ENCODE measurements around the gene OAT. TPM values are rescaled to one million over a fixed set of nuclear protein-coding genes. Genes with fewer than 3 reads are reported as not detected.

Gene OAT
- total and polyA plus RNA-seq, 2 experiments from 2014 or later: 232 to 263 TPM

- Histone ChIP-seq H3K9me3 (ENCODE audit: low read depth) (no peaks in the 10 kb centered on the region), H3K27me3 (replicated peaks; ENCODE audit: insufficient read depth) (no peaks in the 10 kb centered on the region; the same call in none of the 2 replicates), H3F3A (ENCODE audit: insufficient read depth) (no peaks in the 10 kb centered on the region), H3K9ac (no peak overlapping the region), H3K4me3 (no peak overlapping the region), H3K9me2 (ENCODE audit: insufficient read depth) (no peaks in the 10 kb centered on the region), H3K27ac (no peak overlapping the region), H4K20me1 (ENCODE audit: insufficient read depth) (no peaks in the 10 kb centered on the region), H2AFZ (no peak overlapping the region), H3K4me2 (ENCODE audit: unreplicated experiment) (no peak overlapping the region), H3K36me3 (ENCODE audit: low read depth) (no peaks in the 10 kb centered on the region), H3K4me1 (ENCODE audit: insufficient read depth) (no peaks in the 10 kb centered on the region), H3K79me2 (ENCODE audit: insufficient read depth) (no peaks in the 10 kb centered on the region)
- no peak for DNase-seq
- in situ Hi-C loops (cut with MboI): loop anchor here (10.0 kb wide), 1 partner anchor 812 kb away; no protein-coding TSS in a partner anchor
- 73 to 81% methylated on average over 21 of the region's 21 CpGs for WGBS, 2 experiments (ENCODE audit: low coverage in 1 of 2, low lambda C conversion rate in 2 of 2, missing lambda C conversion rate in 2 of 2)
- TF ChIP-seq EZH2phosphoT487 (IDR thresholded peaks at IDR 0.05; ENCODE audit: insufficient read depth, low read depth) (no peak), EZH2 (IDR thresholded peaks at IDR 0.05; ENCODE audit: insufficient read depth, poor library complexity, severe bottlenecking) (no peak)
Measured at GRCh38 chr10:124386186-124387077, 32.3 kb downstream of the OAT start.

GRCh38 chr10:124385627-124386185, 33.0 kb downstream of the OAT start:
- H3K4me1 ChIP-seq (ENCODE audit: insufficient read depth): no peaks in the 10 kb centered on the region
- DNase-seq: no peak
- H3K27me3 ChIP-seq (replicated peaks; ENCODE audit: insufficient read depth): peaks cover 3% of the 10 kb centered on the region
- no peaks in the 10 kb centered on the region for H3K79me2 ChIP-seq (ENCODE audit: insufficient read depth)
- no peaks in the 10 kb centered on the region for H3K9me3 ChIP-seq (ENCODE audit: low read depth)
- no peak overlapping the region for H3K4me2 ChIP-seq (ENCODE audit: unreplicated experiment)
- H4K20me1 ChIP-seq (ENCODE audit: insufficient read depth): no peaks in the 10 kb centered on the region
- H3K36me3 ChIP-seq (ENCODE audit: low read depth): no peaks in the 10 kb centered on the region
- no peaks in the 10 kb centered on the region for H3K9me2 ChIP-seq (ENCODE audit: insufficient read depth)
- no peak overlapping the region for H3K4me3 ChIP-seq
- H3F3A ChIP-seq (ENCODE audit: insufficient read depth): no peaks in the 10 kb centered on the region
- TF ChIP-seq EZH2 (IDR thresholded peaks at IDR 0.05; ENCODE audit: insufficient read depth, poor library complexity, severe bottlenecking) (no peak), EZH2phosphoT487 (IDR thresholded peaks at IDR 0.05; ENCODE audit: insufficient read depth, low read depth) (no peak)
- no peak overlapping the region for H2AFZ ChIP-seq
- 70 to 77% methylated on average over 12 of the region's 12 CpGs for WGBS, 2 experiments (ENCODE audit: low coverage in 1 of 2, low lambda C conversion rate in 2 of 2, missing lambda C conversion rate in 2 of 2)
- in situ Hi-C loops (cut with MboI): loop anchor here (10.0 kb wide), 1 partner anchor 811 kb away; no protein-coding TSS in a partner anchor
- H3K9ac ChIP-seq: no peak overlapping the region
- no peak overlapping the region for H3K27ac ChIP-seq

GRCh38 chr10:124384591-124385190, 34.0 kb downstream of the OAT start:
- Histone ChIP-seq H3K27ac (no peak overlapping the region), H3F3A (ENCODE audit: insufficient read depth) (no peaks in the 10 kb centered on the region), H3K4me3 (no peak overlapping the region), H3K9me3 (ENCODE audit: low read depth) (no peaks in the 10 kb centered on the region), H3K9me2 (ENCODE audit: insufficient read depth) (no peaks in the 10 kb centered on the region), H3K27me3 (replicated peaks; ENCODE audit: insufficient read depth) (peaks cover 11% of the 10 kb centered on the region), H4K20me1 (ENCODE audit: insufficient read depth) (no peaks in the 10 kb centered on the region), H3K4me2 (ENCODE audit: unreplicated experiment) (no peak overlapping the region), H3K79me2 (ENCODE audit: insufficient read depth) (no peaks in the 10 kb centered on the region), H3K4me1 (ENCODE audit: insufficient read depth) (no peaks in the 10 kb centered on the region), H2AFZ (no peak overlapping the region), H3K36me3 (ENCODE audit: low read depth) (no peaks in the 10 kb centered on the region), H3K9ac (no peak overlapping the region)
- WGBS, 2 experiments (ENCODE audit: low coverage in 1 of 2, low lambda C conversion rate in 2 of 2, missing lambda C conversion rate in 2 of 2): 60 to 62% methylated on average over 7 of the region's 7 CpGs
- DNase-seq: no peak
- TF ChIP-seq EZH2 (IDR thresholded peaks at IDR 0.05; ENCODE audit: insufficient read depth, poor library complexity, severe bottlenecking) (no peak), EZH2phosphoT487 (IDR thresholded peaks at IDR 0.05; ENCODE audit: insufficient read depth, low read depth) (no peak)
- in situ Hi-C loops (cut with MboI): loop anchor here (10.0 kb wide), 1 partner anchor 810 kb away; no protein-coding TSS in a partner anchor

GRCh38 chr10:124384172-124384571, 34.6 kb downstream of the OAT start:
- H2AFZ ChIP-seq: no peak overlapping the region

More at GRCh38 chr10:124384172-124384571, 34.6 kb downstream of the OAT start:
- TF ChIP-seq EZH2phosphoT487 (IDR thresholded peaks at IDR 0.05; ENCODE audit: insufficient read depth, low read depth) (no peak), EZH2 (IDR thresholded peaks at IDR 0.05; ENCODE audit: insufficient read depth, poor library complexity, severe bottlenecking) (no peak)
- Histone ChIP-seq H3K27ac (no peak overlapping the region), H3K9ac (no peak overlapping the region), H3K9me3 (ENCODE audit: low read depth) (no peaks in the 10 kb centered on the region), H3K4me3 (no peak overlapping the region), H3K4me2 (ENCODE audit: unreplicated experiment) (no peak overlapping the region), H3K27me3 (replicated peaks; ENCODE audit: insufficient read depth) (peaks cover 11% of the 10 kb centered on the region), H3F3A (ENCODE audit: insufficient read depth) (no peaks in the 10 kb centered on the region), H3K79me2 (ENCODE audit: insufficient read depth) (no peaks in the 10 kb centered on the region), H3K36me3 (ENCODE audit: low read depth) (no peaks in the 10 kb centered on the region), H3K9me2 (ENCODE audit: insufficient read depth) (no peaks in the 10 kb centered on the region), H3K4me1 (ENCODE audit: insufficient read depth) (no peaks in the 10 kb centered on the region), H4K20me1 (ENCODE audit: insufficient read depth) (no peaks in the 10 kb centered on the region)
- in situ Hi-C loops (cut with MboI): loop anchor here (10.0 kb wide), 1 partner anchor 809 kb away; no protein-coding TSS in a partner anchor
- DNase-seq: no peak
- WGBS, 2 experiments (ENCODE audit: low coverage in 1 of 2, low lambda C conversion rate in 2 of 2, missing lambda C conversion rate in 2 of 2): 33 to 35% methylated on average over 4 of the region's 4 CpGs

Data from GM23248 (cell line).